GM12878 (cell line): Measurements from ENCODE around the gene DHRS7C. TPM values are rescaled to one million over a fixed set of nuclear protein-coding genes. Genes with fewer than 3 reads are reported as not detected.

ENCODE experiments used
- MTA3 ChIP-seq: IDR thresholded peaks from 2 replicates; pipeline ENCODE4 v1.6.1; 2012; ENCODE audit warnings: low read length, inconsistent platforms, borderline replicate concordance
- REST ChIP-seq: IDR thresholded peaks from 2 replicates; pipeline ENCODE4 v1.6.1; 2012; ENCODE audit warnings: mild to moderate bottlenecking, low read depth, low read length
- SREBF2 ChIP-seq: IDR thresholded peaks from 2 replicates; pipeline ENCODE4 v1.6.1; 2012; ENCODE audit warnings: mild to moderate bottlenecking, low read length
- USF1 ChIP-seq: IDR thresholded peaks from 2 replicates; pipeline ENCODE4 v1.6.1; 2011; ENCODE audit warnings: borderline replicate concordance, low read depth, mild to moderate bottlenecking, moderate library complexity, mixed read lengths, low read length; ENCODE audit not compliant: insufficient read depth; ENCODE audit errors: extremely low read length
- ZBTB11 ChIP-seq: fragments of 450-650 bp; formaldehyde crosslinking; IDR thresholded peaks from 2 replicates; pipeline ENCODE4 v1.5.0; 2022; ENCODE audit warnings: mild to moderate bottlenecking, missing genetic modification characterization
- ZBTB4 ChIP-seq: fragments of 450-650 bp; formaldehyde crosslinking; IDR thresholded peaks from 2 replicates; pipeline ENCODE4 v1.4.0; 2022; ENCODE audit warnings: mild to moderate bottlenecking, moderate library complexity
- ZNF207 ChIP-seq: fragments of 450-650 bp; IDR thresholded peaks from 2 replicates; pipeline ENCODE4 v1.6.1; 2014; ENCODE audit warnings: antibody characterized with exemption, mild to moderate bottlenecking, borderline replicate concordance
- polyA plus RNA-seq, 11 experiments: library from polyadenylated mRNA; depleted of rRNA in 4 of 11; unstranded in 6 of 11; stranded (reverse) in 5 of 11; fragments of >200 nt; fragmentation: Nextera tagmentation in 4 of 11; fragmentation: Illumina TruSeq in 1 of 11; extraction: Ambion mirVana in 4 of 11; extraction: Trizol in 1 of 11; gene quantifications; 1 replicate in 1 of 11; 2 replicates in 10 of 11; pipeline versions ENCODE4 v1.2.1 to v1.2.3, GENCODE V29; 2011 to 2016; ENCODE audit warnings: inconsistent platforms in 2 of 11, missing spikeins in 2 of 11, low read depth in 1 of 11
- total RNA-seq, 4 experiments: library from RNA; depleted of rRNA in 3 of 4; stranded (reverse); fragments of >200 nt in 3 of 4; fragmentation: Illumina TruSeq in 1 of 4; extraction: Trizol in 1 of 4; gene quantifications; 2 replicates each; pipeline versions ENCODE4 v1.2.1 to v1.2.3, GENCODE V29; 2013 to 2021

Gene DHRS7C
- total and polyA plus RNA-seq, 10 of the 15 experiments (the other 5 are each of a cell fraction or from before 2014, with no cell fraction given), result not detected

- TF ChIP-seq ZBTB4 (CRISPR knock-in tag) (no peak), MTA3 (no peak), USF1 (no peak), REST (no peak), ZBTB11 (no peak), ZNF207 (no peak), SREBF2 (no peak)
These were observed 65.1 kb downstream of the DHRS7C start (continued) for GRCh38 chr17:9726291-9726690.
